TTC549 (cell line): ENCODE data around the gene SRPK2.
"Not testable (repeated sequence)": the region's sequence is repeated elsewhere in the genome, so short reads cannot be mapped to it uniquely, and the experiment has no call there.

Experiments
- FAIRE-seq: peaks from 2 replicates; lab custom pipeline; 2012; peaks lifted over from hg19 to GRCh38; lab: Jason Lieb, UNC

Gene SRPK2

DNA sequence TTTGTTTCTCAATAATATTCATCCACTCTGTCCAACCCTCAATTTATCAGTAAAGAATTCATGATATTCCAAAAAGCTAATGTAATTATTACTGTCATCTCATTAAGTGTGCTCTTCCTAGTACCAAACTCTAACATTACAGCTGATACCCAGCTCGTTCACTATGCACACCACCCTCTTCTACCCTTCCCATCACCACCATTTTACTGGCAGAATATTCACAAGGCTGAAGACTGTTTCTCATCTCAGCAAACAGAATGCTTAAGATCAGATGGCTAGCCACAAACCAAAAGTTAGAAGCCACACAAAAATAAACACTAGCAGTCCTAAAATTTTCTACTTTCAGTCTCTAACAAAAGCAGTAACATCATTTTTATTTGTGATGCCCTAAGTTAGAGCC, 121.5 kb downstream of the SRPK2 start:
- no peak for FAIRE-seq

DNA sequence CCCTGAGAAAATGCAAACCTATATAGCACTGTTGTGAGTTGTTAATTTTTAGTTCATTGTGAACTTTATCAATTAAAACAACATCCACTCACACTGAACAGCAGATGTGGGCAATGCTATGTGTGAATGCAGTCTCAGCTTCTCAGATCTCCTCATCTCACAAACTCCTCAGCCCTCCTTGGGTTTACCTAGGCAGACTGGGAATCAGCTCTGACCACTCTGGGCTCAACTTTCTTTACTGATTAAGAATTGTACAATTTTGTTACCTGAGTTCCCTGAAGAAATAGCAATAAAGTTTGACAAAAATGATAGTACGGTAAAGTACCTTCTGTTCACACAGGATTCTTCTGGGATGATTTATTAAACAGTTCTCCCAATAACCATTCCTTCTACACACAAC, 124.0 kb downstream of the SRPK2 start:
- no peak for FAIRE-seq

DNA sequence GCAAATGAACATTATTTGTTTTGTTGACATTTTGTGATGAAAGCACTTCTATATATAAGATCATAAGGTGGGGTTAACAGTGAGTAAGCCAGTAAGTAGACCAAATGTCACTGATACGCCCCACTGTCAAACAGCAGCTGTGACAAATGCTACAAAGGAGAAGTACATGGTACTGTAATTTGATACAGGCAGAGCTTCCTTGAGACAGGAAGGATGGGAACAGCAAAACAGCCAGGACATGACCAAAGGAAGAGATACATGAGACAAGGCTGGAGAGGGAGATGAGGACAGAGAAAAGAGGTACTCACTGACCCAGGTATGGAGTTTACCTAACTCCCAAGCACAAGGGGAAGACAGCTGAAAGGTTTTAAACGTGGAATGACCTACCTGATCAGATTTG, 127.0 kb downstream of the SRPK2 start:
- FAIRE-seq: no peak

DNA sequence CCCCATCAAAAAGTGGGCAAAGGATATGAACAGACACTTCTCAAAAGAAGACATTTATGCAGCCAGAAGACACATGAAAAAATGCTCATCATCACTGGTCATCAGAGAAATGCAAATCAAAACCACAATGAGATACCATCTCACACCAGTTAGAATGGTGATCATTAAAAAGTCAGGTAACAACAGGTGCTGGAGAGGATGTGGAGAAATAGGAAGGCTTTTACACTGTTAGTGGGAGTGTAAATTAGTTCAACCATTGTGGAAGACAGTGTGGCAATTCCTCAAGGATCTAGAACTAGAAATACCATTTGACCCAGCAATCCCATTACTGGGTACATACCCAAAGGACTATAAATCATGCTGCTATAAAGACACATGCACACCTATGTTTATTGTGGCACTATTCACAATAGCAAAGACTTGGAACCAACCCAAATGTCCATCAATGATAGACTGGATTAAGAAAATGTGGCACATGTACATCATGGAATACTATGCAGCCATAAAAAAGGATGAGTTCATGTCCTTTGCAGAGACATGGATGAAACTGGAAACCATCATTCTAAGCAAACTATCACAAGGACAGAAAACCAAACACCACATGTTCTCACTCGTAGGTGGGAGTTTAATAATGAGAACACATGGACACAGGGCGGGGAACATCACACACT, 128.4 kb downstream of the SRPK2 start:
- FAIRE-seq: not testable (repeated sequence)

DNA sequence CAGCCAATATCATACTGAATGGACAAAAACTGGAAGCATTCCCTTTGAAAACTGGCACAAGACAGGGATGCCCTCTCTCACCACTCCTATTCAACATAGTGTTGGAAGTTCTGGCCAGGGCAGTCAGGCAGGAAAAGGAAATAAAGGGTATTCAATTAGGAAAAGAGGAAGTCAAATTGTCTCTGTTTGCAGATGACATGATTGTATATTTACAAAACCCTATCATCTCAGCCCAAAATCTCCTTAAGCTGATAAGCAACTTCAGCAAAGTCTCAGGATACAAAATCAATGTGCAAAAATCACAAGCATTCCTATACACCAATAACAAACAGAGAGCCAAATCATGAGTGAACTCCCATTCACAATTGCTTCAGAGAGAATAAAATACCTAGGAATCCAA, 129.8 kb downstream of the SRPK2 start:
- not testable (repeated sequence) for FAIRE-seq

DNA sequence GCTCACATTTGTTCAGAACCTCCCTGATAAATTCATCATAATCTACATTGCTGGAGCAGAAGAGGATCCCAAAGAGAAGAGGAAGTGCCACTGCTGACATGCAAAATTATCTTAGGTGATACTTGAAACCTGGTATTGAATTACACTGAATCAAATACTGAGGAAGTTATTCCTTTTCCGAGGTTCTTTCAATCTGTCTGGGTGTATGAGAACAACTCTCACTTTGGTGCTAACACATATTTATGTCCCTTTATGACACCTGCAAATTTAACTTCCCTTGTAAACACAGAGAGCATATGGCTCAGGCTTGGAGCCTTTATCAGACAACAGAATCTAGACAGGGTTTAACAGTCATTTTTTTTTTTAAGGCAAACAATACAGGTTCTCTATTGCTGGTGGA, 131.4 kb downstream of the SRPK2 start:
- no peak for FAIRE-seq

DNA sequence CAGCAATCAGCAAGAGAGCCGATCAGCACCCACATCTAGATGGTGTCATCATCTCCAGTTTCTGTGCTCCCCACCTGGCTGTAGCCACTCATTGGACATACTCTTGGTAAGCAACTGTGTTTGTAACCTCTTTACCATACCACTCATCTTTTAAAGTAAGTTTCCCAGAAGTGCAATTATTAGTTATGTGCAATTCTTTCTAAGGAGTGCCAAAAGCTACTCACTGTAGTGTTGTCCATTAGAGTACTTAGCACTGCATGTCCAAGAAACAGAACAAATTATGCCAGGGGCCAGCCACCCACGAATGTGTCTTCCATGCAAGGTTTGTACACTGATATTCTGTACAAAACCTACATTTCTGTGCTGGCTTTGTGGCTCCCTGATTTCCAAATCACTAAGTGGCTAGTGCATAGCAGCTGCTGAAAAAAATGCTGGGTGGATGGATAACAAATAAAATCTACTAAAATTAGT, 131.9 kb downstream of the SRPK2 start:
- no peak for FAIRE-seq

DNA sequence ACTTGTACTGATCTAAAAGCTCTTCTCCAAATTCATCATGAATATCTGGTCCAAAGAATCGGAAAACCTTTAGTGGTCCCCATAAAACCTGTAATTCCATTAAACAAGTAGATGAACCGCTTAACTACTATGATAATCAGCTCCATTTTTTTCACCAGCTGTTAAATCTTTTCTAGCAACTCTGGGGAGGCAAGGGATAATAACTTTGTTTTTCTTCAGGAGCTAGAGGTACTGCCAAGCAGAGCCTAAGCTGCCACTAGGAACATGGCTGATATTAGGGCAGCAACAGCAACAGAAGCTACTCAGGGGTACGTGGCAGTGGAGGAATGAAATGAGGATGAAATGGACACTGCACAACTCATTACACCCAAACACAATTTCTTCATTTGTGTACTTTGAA, 138.0 kb downstream of the SRPK2 start:
- no peak for FAIRE-seq

DNA sequence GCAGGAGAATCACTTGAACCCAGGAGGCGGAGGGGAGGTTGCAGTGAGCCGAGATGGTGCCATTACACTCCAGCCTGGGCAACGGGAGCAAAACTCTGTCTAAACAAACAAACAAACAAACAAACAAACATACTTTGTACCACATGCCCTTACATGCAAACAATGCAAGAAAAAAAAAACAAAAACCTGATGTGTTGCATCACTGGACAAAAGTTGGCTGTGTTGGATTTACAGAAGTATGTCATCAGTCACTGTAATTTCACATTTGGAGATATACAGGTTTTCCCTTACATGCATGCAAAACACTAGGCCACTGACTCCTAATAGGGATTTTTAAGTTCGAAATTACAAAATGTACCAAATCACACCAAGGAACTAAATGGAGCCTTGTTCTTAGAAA, 138.5 kb downstream of the SRPK2 start:
- no peak for FAIRE-seq

DNA sequence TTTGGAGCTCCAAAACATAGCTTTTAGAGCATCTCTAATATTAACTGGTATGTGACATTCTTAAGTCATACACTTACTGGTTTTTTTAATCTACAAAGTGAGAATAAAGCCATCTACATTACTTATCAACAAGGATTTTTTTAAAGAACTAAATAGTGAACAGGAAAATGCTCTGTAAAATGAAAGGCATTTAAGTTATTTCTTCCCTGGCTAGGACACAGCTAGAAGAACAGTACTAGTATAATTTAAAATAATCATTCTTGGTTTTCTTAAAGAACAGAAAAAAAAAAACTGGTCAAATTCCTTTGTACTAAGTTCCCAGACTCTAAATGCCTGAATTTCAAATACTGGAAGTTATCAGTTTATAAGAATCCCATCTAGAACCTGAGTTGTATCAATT, 139.5 kb downstream of the SRPK2 start:
- no peak for FAIRE-seq

DNA sequence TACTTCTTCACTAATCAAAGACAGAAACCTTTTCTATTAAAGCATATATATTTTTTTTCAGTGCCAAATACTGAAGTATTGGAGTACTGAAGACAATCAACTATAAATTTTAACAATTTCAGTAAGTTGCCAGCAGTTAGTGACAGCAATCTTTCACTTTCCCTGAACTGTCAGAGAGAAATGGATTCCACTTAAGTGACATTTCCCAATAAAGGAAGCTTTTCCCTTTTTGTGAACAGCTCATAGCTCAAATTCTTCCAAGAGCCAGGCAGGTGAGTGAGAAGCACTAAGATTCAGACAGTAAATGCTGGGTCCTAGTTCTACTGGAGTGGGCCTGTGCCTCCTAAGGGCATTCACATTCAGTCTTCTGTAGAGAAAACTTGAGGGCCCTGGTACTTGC, 142.0 kb downstream of the SRPK2 start:
- no peak for FAIRE-seq

DNA sequence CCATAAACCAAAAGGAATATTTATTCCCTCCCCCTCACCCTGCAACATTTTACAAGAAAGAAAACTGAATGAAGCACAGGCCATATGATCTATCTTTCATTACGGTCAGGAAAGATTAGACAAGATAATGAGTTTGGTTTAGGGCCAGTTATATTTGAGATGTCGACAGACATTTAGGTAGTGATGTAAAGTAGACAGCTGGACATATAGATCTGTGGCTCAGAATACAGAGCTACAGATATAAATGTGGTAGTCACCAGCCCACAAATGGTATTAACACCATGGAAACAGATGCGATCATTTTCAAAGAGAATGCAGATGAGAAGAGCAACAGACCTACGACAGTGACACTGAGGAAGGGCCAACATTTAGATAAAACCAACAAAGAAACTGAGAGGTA, 142.5 kb downstream of the SRPK2 start:
- FAIRE-seq: no peak

DNA sequence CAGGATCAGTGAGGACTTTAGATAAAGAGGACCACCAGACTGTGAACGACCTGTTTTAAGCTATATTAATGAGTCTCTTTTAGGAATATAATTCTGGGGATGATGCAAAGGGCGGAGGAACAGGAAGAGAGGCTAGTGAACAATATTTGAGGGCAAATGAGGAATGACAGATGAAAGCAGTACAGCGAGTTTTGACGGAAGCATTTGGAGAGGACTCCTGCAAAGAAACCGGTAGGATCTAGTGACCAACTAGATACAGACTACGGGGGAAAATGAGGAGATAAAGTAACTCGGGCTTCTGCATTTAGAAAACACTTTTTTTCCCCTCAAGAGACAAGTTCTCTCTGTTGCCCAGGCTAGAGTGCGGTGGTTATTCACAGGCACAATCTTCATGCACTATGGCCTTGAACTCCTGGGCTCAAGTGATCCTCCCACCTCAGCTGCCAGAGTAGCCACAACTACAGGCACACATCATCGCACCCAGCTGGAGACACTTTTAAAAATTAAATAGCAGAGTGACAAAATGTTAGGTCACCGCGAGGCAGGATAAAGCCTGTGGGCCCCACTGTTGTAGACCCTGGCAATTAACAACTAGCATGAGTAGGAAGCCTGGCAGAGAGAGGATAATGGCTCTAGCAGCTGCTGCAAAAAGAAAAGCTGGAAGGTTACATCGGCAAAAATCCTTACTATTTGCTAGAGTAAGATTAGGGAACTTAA, 143.2 kb downstream of the SRPK2 start:
- FAIRE-seq: no peak

DNA sequence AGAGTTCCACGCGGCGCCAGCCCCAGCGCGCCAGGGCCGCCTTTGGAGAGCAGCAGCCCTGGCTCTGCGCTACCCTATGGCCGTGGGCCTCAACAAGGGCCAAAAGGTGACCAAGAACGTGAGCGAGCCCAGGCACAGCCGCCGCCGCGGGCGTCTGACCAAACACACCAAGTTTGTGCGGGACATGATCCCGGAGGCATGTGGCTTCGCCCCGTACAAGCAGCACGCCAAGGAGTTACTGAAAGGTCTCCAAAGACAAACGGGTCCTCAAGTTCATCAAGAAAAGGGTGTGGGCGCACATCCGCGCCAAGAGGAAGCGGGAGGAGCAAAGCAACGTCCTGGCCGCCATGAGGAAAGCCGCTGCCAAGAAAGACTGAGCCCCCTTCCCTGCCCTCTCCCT, 144.1 kb downstream of the SRPK2 start:
- no peak for FAIRE-seq

DNA sequence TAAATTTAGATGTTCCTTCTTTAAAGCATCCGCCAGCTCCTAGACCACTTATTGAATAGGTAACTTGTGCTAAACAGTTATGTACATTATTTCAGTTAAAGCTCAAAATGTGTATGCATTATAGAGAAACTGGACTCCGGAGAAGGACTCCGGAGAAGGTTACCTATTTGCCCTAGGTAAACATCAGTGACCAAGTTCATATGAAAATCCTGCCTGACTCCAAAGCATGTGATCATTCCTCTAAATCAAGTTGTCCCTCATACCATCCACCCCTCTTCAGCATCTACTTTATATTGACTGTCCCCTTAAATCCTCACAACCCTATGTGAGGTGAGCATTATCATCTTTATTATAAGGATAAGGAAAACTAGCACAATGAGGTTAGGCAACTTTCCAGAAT, 147.5 kb downstream of the SRPK2 start:
- FAIRE-seq: no peak

DNA sequence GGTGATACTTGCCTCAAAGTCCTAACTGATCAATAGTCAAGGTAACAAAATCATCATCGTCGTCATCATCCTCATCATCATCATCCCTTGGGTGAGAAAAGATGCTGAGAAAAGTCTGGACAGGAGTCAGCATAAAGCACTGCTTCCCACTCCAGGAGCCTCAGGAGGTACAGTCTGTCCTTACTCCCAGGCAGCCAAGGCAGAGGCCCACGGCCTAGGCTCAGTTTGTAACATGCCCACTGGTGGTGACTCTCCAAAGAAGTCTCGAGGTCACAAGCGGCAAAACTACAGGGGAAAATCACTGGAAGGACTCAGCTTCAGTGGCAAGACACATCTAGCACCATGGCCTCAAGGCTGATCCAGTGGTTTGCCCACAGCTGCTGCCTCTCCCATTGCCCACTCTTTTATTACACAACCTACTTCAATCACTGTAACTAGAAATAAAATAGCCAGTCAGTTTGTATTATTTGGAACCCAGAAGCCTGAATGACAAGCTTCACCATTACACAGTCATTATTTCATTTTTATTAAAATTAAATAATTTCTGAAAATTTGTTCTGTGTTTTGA, 150.4 kb downstream of the SRPK2 start:
- FAIRE-seq: no peak

DNA sequence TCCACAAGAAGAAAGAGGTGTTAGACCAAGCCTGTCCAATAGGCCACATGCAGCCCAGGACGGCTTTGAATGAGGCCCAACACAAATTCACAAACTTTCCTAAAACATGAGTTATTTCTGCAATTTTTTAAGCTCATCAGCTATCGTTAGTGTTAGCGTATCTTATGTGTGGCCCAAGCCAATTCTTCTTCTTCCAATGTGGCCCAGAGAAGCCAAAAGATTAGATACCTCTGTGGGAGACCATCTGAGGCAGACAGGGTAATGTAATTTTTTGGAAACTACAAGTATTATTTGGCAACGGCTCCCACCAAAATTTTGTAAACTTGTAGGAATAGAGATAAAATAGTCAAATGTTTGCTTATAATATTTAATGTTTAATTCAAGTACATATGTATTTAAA, 153.8 kb downstream of the SRPK2 start:
- no peak for FAIRE-seq

DNA sequence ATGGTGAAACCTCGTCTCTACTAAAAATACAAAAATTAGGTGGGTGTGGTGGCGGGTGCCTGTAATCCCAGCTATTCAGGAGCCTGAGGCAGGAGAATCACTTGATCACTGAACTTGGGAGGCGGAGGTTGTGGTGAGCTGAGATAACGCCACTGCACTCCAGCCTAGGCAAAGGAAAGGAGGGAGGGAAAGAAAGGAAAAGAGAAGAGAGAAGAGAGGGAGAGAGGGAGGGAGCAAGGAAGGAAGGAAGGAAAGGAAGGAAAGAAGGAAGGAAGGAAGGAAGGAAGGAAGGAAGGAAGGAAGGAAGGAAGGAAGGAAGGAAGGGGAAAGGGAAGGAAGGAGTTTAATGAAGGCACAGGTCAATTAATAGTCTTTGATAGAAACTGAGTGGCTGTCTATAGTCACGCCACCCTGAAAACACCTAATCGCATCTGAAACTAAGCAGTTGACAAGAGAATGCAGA, 155.9 kb downstream of the SRPK2 start:
- FAIRE-seq: not testable (repeated sequence)

DNA sequence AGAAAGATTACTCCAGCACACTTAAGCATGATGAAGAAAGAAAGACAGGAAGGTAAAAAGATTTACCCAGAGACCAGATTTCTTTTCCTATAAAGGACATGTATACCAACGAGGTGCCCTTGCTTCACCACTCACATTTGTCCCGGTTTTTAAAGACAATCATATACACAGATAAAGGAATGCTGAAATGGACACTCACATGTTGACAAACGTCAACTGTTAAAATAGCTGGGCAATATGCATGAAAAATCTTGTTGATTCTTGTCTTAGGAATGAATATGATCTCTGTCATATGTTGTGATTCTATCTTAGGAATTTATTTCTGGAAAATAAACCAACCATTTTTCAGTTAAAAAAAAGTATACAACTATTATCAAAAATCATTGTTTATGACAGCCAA, 158.2 kb downstream of the SRPK2 start:
- FAIRE-seq: no peak

DNA sequence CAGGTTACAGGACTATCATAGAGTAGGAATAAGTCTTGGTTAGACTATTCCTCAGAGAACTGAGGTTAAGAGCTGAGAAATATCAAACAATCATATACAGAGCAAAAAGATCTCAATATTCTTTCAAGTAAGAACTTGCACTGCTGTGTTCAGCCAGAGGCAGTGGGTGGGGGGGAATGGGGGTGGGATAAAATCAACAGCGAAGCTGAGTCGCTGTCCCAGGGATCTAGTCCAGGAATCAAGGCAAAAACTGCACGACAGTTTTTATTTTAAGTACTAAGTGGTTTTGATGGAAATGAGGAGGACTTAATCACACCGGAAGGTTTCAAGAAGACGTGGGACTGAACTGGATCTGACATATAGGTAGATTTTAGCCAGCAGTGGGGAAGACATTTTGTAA, 159.1 kb downstream of the SRPK2 start:
- FAIRE-seq: no peak

DNA sequence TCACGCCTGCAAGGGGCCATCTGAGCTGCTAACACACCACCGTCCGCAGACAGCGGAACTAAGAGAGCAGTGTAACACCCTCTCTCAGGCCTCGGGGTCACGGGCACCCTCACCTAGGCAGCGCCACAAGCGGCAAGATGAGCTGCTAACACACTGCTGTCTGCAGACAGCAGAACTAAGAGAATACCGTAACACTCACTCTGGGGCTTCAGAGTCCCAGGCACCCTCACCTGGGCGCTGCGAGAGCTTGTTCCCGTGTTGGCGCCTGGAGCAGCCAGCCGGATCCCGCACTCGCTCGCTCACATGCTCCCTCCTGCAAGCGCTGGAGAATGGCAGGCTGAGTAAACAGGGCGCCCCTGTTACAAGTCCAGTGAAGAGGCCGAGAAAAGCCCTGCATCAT, 160.2 kb downstream of the SRPK2 start:
- FAIRE-seq: no peak

DNA sequence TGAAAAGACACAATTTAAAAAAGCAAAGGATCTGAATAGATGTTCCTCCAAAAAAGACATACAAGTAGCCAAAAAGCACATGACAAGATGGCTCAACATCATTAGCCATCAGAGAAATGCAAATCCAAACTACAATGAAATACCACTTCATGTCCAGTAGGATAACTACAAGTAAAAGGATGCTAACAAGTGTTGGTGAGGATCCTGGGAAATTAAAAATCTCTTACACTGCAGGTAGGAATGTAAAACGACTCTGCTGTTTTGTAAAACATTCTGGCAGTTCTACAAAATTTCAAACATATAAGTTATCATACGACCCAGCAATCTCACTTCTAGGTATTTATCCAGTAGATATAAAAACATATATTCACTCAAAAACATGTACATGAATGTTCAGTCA, 161.3 kb downstream of the SRPK2 start:
- no peak for FAIRE-seq

DNA sequence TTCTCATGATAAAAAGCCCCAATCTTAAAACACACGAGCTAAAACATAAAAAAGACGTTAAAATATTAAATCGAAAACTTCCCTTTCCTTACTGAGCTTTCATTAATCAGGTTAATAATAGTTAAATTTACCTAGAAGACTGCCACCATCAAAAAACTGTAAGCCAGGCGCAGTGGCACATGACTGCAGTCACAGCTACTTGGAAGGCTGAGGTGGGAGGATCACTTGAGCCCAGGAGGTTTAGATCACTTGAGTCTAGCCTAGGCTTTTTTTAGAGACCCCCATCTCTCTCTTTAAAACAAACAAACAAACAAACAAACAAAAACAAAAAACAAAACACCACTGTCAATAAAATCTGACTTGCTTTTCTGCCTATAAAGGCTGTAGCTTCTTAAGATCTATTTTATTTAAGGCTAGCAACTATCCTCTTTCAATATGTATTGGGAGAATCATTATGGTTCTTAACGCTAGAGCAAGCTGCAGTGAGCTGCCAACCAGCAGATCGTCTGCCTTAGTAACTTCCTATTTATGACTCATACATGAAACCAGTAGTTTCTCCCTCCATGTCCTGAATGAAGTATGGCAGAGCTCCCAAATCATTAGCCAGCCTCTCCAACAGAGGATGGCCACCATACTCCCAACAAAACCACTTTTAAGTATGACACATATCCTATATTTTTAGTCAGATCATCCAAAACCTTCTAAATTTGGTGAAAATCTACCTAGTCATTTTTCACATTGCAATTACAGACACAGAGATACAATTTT, 163.7 kb downstream of the SRPK2 start:
- no peak for FAIRE-seq
